HepG2 (cell line): Measurements from ENCODE around the gene CHN2. TPM values are rescaled to one million over a fixed set of nuclear protein-coding genes. Genes with fewer than 3 reads are reported as not detected.

Source experiments
- ATAC-seq: fragments of 200-7000 bp; cut with Tn5 transposase; 3 replicates; pipeline ENCODE4 v1.9.1; 2020; ENCODE audit warnings: mild to moderate bottlenecking, moderate library complexity
- BruUV-seq: library from RNA; stranded (reverse); fragments of 400-500 nt; replicated peaks from 2 replicates; lab custom pipeline; 2021; lab: Mats Ljungman, UMichigan
- CTCF ChIA-PET: fragments of 300-600 bp; formaldehyde crosslinking; extraction: SDS; loops from one replicate; lab custom pipeline; 2021; ENCODE audit warnings: low total read pairs, inconsistent platforms, low intra/inter-chr PET ratio; lab: Yijun Ruan, JAX
- POLR2A ChIA-PET: fragments of 350-600 bp; sonication (Branson Sonifier 250); formaldehyde crosslinking; loops from one replicate; lab custom pipeline; 2020; ENCODE audit warnings: antibody characterized with exemption, inconsistent platforms; lab: Yijun Ruan, JAX
- DNase-seq: peaks from one replicate; pipeline ENCODE4 v3.0.0-alpha.2; 2015; ENCODE audit warnings: low spot score
- FAIRE-seq: peaks from 3 replicates; lab custom pipeline; 2011; peaks lifted over from hg19 to GRCh38; lab: Jason Lieb, UNC
- H2AFZ ChIP-seq: one replicate; pipeline ENCODE4 v1.6.1; 2011; ENCODE audit warnings: low read length, inconsistent platforms
- H3K27ac ChIP-seq: fragments of 300-600 bp; 3 replicates; pipeline ENCODE4 v1.8.0; 2011; ENCODE audit warnings: mixed run types, mild to moderate bottlenecking, mixed read lengths, low read length, inconsistent platforms; ENCODE audit not compliant: insufficient read depth; ENCODE audit errors: extremely low read length
- H3K27me3 ChIP-seq, 2 experiments: fragments of 200-600 bp in 1 of 2; 2 replicates in 1 of 2; 3 replicates in 1 of 2; pipeline versions ENCODE4 v1.6.0 to v1.8.0; 2011; ENCODE audit warnings: low read length in 2 of 2, mild to moderate bottlenecking in 2 of 2, moderate library complexity in 2 of 2, inconsistent platforms in 1 of 2; ENCODE audit not compliant: insufficient read depth in 2 of 2, control insufficient read depth in 1 of 2
- H3K36me3 ChIP-seq, 2 experiments: fragments of 200-600 bp in 1 of 2; replicated peaks in 1 of 2; 2 replicates in 1 of 2; 3 replicates in 1 of 2; pipeline versions ENCODE4 v1.5.1 to v1.8.0; 2011; ENCODE audit warnings: low read length in 2 of 2, inconsistent platforms in 1 of 2; ENCODE audit not compliant: insufficient read depth in 2 of 2, control insufficient read depth in 1 of 2
- H3K4me1 ChIP-seq: 2 replicates; pipeline ENCODE4 v1.5.1; 2012; ENCODE audit warnings: low read length, inconsistent platforms; ENCODE audit not compliant: insufficient read depth
- H3K4me2 ChIP-seq: 2 replicates; pipeline ENCODE4 v1.6.0; 2011; ENCODE audit warnings: low read depth, low read length, inconsistent platforms
- H3K4me3 ChIP-seq, 3 experiments: fragments of 200-600 bp in 1 of 3; sonication (generic), shearing (Covaris generic) in 1 of 3; replicated peaks in 1 of 3; 2 replicates each; pipeline ENCODE4 v1.5.1; 2011 to 2016; ENCODE audit warnings: low read length in 3 of 3, inconsistent platforms in 2 of 3, low read depth in 2 of 3, mild to moderate bottlenecking in 2 of 3, control low read depth in 1 of 3, mixed read lengths in 1 of 3; ENCODE audit not compliant: insufficient read depth in 1 of 3
- H3K79me2 ChIP-seq: one replicate; pipeline ENCODE4 v1.6.1; 2011; ENCODE audit warnings: low read length, inconsistent platforms; ENCODE audit not compliant: insufficient read depth
- H3K9ac ChIP-seq: 2 replicates; pipeline ENCODE4 v1.6.0; 2011; ENCODE audit warnings: mild to moderate bottlenecking, low read depth, low read length, inconsistent platforms; ENCODE audit not compliant: insufficient read depth
- H3K9me3 ChIP-seq: 2 replicates; pipeline ENCODE4 v1.5.1; 2012; ENCODE audit warnings: mild to moderate bottlenecking, low read length
- H4K20me1 ChIP-seq: 2 replicates; pipeline ENCODE4 v1.6.0; 2011; ENCODE audit warnings: inconsistent platforms, mild to moderate bottlenecking, low read length, moderate library complexity; ENCODE audit not compliant: insufficient read depth
- GATA4 ChIP-seq: sonication (generic); IDR thresholded peaks from 2 replicates; pipeline ENCODE4 v1.6.1; 2016; ENCODE audit warnings: antibody characterized with exemption, low read depth, borderline replicate concordance
- IKZF4 ChIP-seq: sonication (generic); formaldehyde crosslinking; IDR thresholded peaks from 2 replicates; pipeline ENCODE4 v1.5.1; 2020; ENCODE audit warnings: borderline replicate concordance, mild to moderate bottlenecking, low read depth, missing genetic modification reagents; ENCODE audit errors: not compliant biosample characterization
- SMAD9 ChIP-seq: sonication (generic); formaldehyde crosslinking; IDR thresholded peaks from 2 replicates; pipeline ENCODE4 v1.5.1; 2020; ENCODE audit warnings: mild to moderate bottlenecking, missing genetic modification reagents
- TBX2 ChIP-seq: sonication (generic); formaldehyde crosslinking; IDR thresholded peaks from 2 replicates; pipeline ENCODE4 v1.5.0; 2020; ENCODE audit warnings: missing genetic modification reagents, mild to moderate bottlenecking, borderline replicate concordance
- ZNF205 ChIP-seq: IDR thresholded peaks from 2 replicates; pipeline ENCODE4 v1.6.1; 2018; ENCODE audit warnings: missing biosample characterization, missing genetic modification reagents
- ZNF652 ChIP-seq: IDR thresholded peaks from 2 replicates; pipeline ENCODE4 v1.6.1; 2016; ENCODE audit warnings: low read depth, borderline replicate concordance
- WGBS: methylation state at CpG from one replicate; pipeline ENCODE4 v1.1.6; 2017; ENCODE audit warnings: low lambda C conversion rate; 5-methylcytosine and 5-hydroxymethylcytosine counted together
- in situ Hi-C: cut with HindIII; loops from 2 replicates; pipeline ENCODE4 v1.10.0; 2017; ENCODE audit warnings: low pct_unique_long_range_greater_than_20kb; ENCODE audit not compliant: extremely low pct_ligation_motif_present
- intact Hi-C: fragments of 100-400 bp; cut with micrococcal nuclease; formaldehyde crosslinking; loops from one replicate; pipeline ENCODE4 v1.10.0; 2022; ENCODE audit not compliant: unreplicated experiment
- polyA plus RNA-seq, 8 experiments: library from polyadenylated mRNA; depleted of rRNA in 3 of 8; stranded (reverse) in 7 of 8; unstranded in 1 of 8; fragments of >200 nt; fragmentation: Illumina TruSeq in 4 of 8; extraction: Trizol in 4 of 8; gene quantifications; 2 replicates each; pipeline versions ENCODE4 v1.2.1 to v1.2.3, GENCODE V29; 2011 to 2016; ENCODE audit warnings: low read depth in 4 of 8, missing spikeins in 1 of 8, mixed read lengths in 1 of 8; ENCODE audit not compliant: insufficient read depth in 1 of 8
- total RNA-seq, 5 experiments: library from RNA; depleted of rRNA; stranded (reverse); fragments of >200 nt; fragmentation: Illumina TruSeq; extraction: Trizol; gene quantifications; 2 replicates each; pipeline ENCODE4 v1.2.3, GENCODE V29; 2016; ENCODE audit warnings: low read depth in 1 of 5
- TF ChIP-seq, protein P1 (sequence below): sonication (generic); formaldehyde crosslinking; IDR thresholded peaks from 2 replicates; pipeline ENCODE4 v1.9.0; 2021; ENCODE audit warnings: missing genetic modification reagents, borderline replicate concordance
- TF ChIP-seq, protein P2 (sequence below): sonication (generic); formaldehyde crosslinking; IDR thresholded peaks from 2 replicates; pipeline ENCODE4 v1.4.0; 2020; ENCODE audit warnings: missing genetic modification reagents, mild to moderate bottlenecking, borderline replicate concordance
- TF ChIP-seq, protein P3 (sequence below): sonication (generic); formaldehyde crosslinking; IDR thresholded peaks from 2 replicates; pipeline ENCODE4 v1.5.0; 2020; ENCODE audit warnings: mild to moderate bottlenecking, missing genetic modification reagents

Gene CHN2
- total and polyA plus RNA-seq, 2 of the 13 experiments (the other 11 are each of a cell fraction or from before 2014, with no cell fraction given) = 23.5 to 30.5 TPM

- no peak for TF ChIP-seq SMAD9
- TF ChIP-seq GATA4 = no peak
Measured at GRCh38 chr7:29499932-29500331, 305.4 kb downstream of the CHN2 start (continued).

GRCh38 chr7:29500719-29501118 is 306.1 kb downstream of the CHN2 start:
- H4K20me1 ChIP-seq = no peaks in the 10 kb centered on the region
- no peak overlapping the region for H3K27ac ChIP-seq
- no peak overlapping the region for H2AFZ ChIP-seq
- intact Hi-C loops = no loop called here
- no peak overlapping the region for H3K9ac ChIP-seq
- H3K4me1 ChIP-seq = peaks cover 15% of the 10 kb centered on the region
- FAIRE-seq (no peak), DNase-seq (no peak), ATAC-seq (no peak)
- no peak overlapping the region for H3K4me3 ChIP-seq
- H3K36me3 ChIP-seq = peaks cover 16 to 55% of the 10 kb centered on the region in 2 experiments
- BruUV-seq = no TSS peak
- in situ Hi-C loops = no loop called here
- CTCF ChIA-PET = no interaction called here
- H3K79me2 ChIP-seq = no peaks in the 10 kb centered on the region
- POLR2A ChIA-PET = no interaction called here
- no peaks in the 10 kb centered on the region for H3K9me3 ChIP-seq
- TF ChIP-seq ZNF205 (CRISPR knock-in tag) = no peak
- TF ChIP-seq, protein P1, sequence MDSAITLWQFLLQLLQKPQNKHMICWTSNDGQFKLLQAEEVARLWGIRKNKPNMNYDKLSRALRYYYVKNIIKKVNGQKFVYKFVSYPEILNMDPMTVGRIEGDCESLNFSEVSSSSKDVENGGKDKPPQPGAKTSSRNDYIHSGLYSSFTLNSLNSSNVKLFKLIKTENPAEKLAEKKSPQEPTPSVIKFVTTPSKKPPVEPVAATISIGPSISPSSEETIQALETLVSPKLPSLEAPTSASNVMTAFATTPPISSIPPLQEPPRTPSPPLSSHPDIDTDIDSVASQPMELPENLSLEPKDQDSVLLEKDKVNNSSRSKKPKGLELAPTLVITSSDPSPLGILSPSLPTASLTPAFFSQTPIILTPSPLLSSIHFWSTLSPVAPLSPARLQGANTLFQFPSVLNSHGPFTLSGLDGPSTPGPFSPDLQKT (CRISPR knock-in tag) = no peak
- TF ChIP-seq ZNF652 (CRISPR knock-in tag) = no peak
- TF ChIP-seq, protein P2, sequence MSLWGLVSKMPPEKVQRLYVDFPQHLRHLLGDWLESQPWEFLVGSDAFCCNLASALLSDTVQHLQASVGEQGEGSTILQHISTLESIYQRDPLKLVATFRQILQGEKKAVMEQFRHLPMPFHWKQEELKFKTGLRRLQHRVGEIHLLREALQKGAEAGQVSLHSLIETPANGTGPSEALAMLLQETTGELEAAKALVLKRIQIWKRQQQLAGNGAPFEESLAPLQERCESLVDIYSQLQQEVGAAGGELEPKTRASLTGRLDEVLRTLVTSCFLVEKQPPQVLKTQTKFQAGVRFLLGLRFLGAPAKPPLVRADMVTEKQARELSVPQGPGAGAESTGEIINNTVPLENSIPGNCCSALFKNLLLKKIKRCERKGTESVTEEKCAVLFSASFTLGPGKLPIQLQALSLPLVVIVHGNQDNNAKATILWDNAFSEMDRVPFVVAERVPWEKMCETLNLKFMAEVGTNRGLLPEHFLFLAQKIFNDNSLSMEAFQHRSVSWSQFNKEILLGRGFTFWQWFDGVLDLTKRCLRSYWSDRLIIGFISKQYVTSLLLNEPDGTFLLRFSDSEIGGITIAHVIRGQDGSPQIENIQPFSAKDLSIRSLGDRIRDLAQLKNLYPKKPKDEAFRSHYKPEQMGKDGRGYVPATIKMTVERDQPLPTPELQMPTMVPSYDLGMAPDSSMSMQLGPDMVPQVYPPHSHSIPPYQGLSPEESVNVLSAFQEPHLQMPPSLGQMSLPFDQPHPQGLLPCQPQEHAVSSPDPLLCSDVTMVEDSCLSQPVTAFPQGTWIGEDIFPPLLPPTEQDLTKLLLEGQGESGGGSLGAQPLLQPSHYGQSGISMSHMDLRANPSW (CRISPR knock-in tag) = no peak
- TF ChIP-seq, protein P3, sequence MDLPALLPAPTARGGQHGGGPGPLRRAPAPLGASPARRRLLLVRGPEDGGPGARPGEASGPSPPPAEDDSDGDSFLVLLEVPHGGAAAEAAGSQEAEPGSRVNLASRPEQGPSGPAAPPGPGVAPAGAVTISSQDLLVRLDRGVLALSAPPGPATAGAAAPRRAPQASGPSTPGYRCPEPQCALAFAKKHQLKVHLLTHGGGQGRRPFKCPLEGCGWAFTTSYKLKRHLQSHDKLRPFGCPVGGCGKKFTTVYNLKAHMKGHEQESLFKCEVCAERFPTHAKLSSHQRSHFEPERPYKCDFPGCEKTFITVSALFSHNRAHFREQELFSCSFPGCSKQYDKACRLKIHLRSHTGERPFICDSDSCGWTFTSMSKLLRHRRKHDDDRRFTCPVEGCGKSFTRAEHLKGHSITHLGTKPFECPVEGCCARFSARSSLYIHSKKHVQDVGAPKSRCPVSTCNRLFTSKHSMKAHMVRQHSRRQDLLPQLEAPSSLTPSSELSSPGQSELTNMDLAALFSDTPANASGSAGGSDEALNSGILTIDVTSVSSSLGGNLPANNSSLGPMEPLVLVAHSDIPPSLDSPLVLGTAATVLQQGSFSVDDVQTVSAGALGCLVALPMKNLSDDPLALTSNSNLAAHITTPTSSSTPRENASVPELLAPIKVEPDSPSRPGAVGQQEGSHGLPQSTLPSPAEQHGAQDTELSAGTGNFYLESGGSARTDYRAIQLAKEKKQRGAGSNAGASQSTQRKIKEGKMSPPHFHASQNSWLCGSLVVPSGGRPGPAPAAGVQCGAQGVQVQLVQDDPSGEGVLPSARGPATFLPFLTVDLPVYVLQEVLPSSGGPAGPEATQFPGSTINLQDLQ (CRISPR knock-in tag) = no peak
- TF ChIP-seq IKZF4 (CRISPR knock-in tag) = no peak
- no peak for TF ChIP-seq TBX2
- no peaks in the 10 kb centered on the region for H3K27me3 ChIP-seq
- 92% methylated on average over 3 of the region's 3 CpGs for WGBS
- no peak overlapping the region for H3K4me2 ChIP-seq
